Measurements from ENCODE around the gene ZNF695. TPM values are rescaled to one million over a fixed set of nuclear protein-coding genes. Genes with fewer than 3 reads are reported as not detected.

Gene ZNF695
- total RNA-seq = 2.0 and 3.1 TPM in 2 replicates

DNA sequence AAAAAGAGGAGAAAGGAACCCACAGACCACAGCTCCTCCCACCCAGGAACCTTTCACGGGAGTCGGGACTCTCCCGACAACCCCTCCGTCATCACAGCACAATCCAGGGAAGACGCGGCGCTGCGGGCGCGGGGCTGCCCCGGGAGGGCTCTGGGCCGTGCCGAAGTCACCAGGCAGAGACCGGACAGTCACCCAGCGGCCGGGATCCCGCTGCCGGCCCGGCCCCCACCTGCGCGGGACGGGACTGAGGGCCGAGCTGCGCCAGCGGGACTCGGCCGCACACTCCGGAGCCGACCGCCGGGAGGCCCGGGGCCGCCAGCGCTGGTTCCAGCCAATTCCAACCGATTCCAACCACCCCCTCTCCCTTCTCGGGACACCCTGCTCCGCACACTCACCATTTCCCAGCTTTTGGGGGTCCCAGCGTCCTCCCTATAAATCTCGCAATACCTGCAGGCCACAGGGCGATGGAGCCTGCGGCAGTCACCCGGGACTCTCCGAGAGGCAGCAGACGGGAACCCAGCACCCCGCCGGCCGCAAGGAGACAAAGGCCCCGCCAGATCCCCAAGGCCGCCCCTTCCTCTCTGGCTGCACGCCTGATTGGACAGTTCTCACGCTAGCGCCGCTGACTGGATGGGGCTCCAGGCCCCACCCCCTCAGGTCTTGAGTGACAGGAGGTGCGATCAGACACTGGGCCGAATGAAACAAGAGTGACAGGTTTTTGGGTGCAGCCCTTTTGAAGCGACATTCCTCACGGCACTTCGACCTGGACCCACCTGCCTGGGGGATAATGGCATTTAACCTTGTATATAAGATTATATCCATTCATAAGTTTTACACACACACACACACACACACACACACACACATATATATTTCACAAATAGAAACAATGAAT lies at the start of gene ZNF695:
Gene ZNF695 (minus strand): TSS at position 547 of the 895 bp plus-strand sequence. CDS start 149 bp downstream, at position 398.

Other genes with a start within 250 kb of the ZNF695 start
- 24.7 and 27.5 TPM in 2 replicates for gene AHCTF1, start 76.1 kb downstream of the ZNF695 start, total RNA-seq
- gene ZNF670, start 70.8 kb upstream of the ZNF695 start, total RNA-seq = 0.79 and 2.1 TPM in 2 replicates
- 6.9 and 9.4 TPM in 2 replicates for gene ZNF669, start 96.3 kb upstream of the ZNF695 start, total RNA-seq
- 48.3 and 63.2 TPM in 2 replicates for gene ZNF124, start 164.0 kb upstream of the ZNF695 start, total RNA-seq
- gene VN1R5, start 248.0 kb upstream of the ZNF695 start, total RNA-seq = not detected in 2 replicates

Measured in placental epithelial cell (primary cell).